Neural progenitor cell (in vitro differentiated cells): ENCODE results near the gene XPA. TPM values are rescaled to one million over a fixed set of nuclear protein-coding genes. Genes with fewer than 3 reads are reported as not detected.

Source experiments
- DNase-seq: peaks from one replicate; pipeline ENCODE4 v3.0.0-alpha.2; 2016; ENCODE audit warnings: low spot score
- H2AFZ ChIP-seq: fragments of 200-600 bp; sonication (generic); replicated peaks from 2 replicates; pipeline ENCODE4 v1.6.1; 2016; ENCODE audit warnings: antibody characterized with exemption
- H3F3A ChIP-seq: fragments of 200-600 bp; sonication (generic); 2 replicates; pipeline ENCODE4 v1.6.1; 2016; ENCODE audit warnings: antibody characterized with exemption, low read depth
- H3K27ac ChIP-seq: fragments of 200-600 bp; sonication (generic); 2 replicates; pipeline ENCODE4 v1.5.1; 2016; ENCODE audit warnings: mild to moderate bottlenecking
- H3K27me3 ChIP-seq: fragments of 200-600 bp; sonication (generic); 2 replicates; pipeline ENCODE4 v1.6.1; 2016; ENCODE audit warnings: mild to moderate bottlenecking, moderate library complexity
- H3K36me3 ChIP-seq: fragments of 200-600 bp; sonication (generic); 2 replicates; pipeline ENCODE4 v1.5.1; 2016
- H3K4me1 ChIP-seq: fragments of 200-600 bp; sonication (generic); 2 replicates; pipeline ENCODE4 v1.6.1; 2016; ENCODE audit warnings: mixed run types
- H3K4me2 ChIP-seq: fragments of 200-600 bp; sonication (generic); 2 replicates; pipeline ENCODE4 v1.6.1; 2016
- H3K4me3 ChIP-seq: fragments of 200-600 bp; sonication (generic); 2 replicates; pipeline ENCODE4 v1.5.1; 2016
- H3K79me2 ChIP-seq: fragments of 200-600 bp; sonication (generic); 2 replicates; pipeline ENCODE4 v1.6.1; 2016; ENCODE audit warnings: low read depth
- H3K9ac ChIP-seq: fragments of 200-600 bp; sonication (generic); 2 replicates; pipeline ENCODE4 v1.6.1; 2016
- H3K9me3 ChIP-seq: fragments of 200-600 bp; sonication (generic); 2 replicates; pipeline ENCODE4 v1.5.1; 2016; ENCODE audit warnings: low read depth
- H4K20me1 ChIP-seq: fragments of 200-600 bp; sonication (generic); 2 replicates; pipeline ENCODE4 v1.6.1; 2016; ENCODE audit warnings: low read depth
- H3K27ac Mint-ChIP-seq: 3 replicates; pipeline ENCODE4 v1.8.0; 2021; ENCODE audit warnings: mixed read lengths
- H3K27me3 Mint-ChIP-seq: 2 replicates; pipeline ENCODE4 v1.8.0; 2022; ENCODE audit warnings: low read depth, mild to moderate bottlenecking, inconsistent platforms, moderate library complexity, mixed read lengths; ENCODE audit not compliant: insufficient read depth
- H3K36me3 Mint-ChIP-seq: 3 replicates; pipeline ENCODE4 v1.8.0; 2021; ENCODE audit warnings: mixed read lengths
- H3K4me1 Mint-ChIP-seq: 3 replicates; pipeline ENCODE4 v1.8.0; 2021; ENCODE audit warnings: mixed read lengths
- H3K4me3 Mint-ChIP-seq: 3 replicates; pipeline ENCODE4 v1.8.0; 2021; ENCODE audit warnings: mild to moderate bottlenecking, moderate library complexity, mixed read lengths
- H3K9me3 Mint-ChIP-seq: 3 replicates; pipeline ENCODE4 v1.8.0; 2020; ENCODE audit warnings: mixed read lengths
- EZH2 ChIP-seq: fragments of 200-600 bp; sonication (generic); IDR thresholded peaks from 2 replicates; pipeline ENCODE4 v1.6.1; 2017; ENCODE audit warnings: antibody characterized with exemption, mild to moderate bottlenecking, moderate library complexity
- EZH2phosphoT487 ChIP-seq: fragments of 200-600 bp; sonication (generic); IDR thresholded peaks from 2 replicates; pipeline ENCODE4 v1.6.1; 2017; ENCODE audit warnings: antibody characterized with exemption
- total RNA-seq: library from RNA; depleted of rRNA; stranded (reverse); fragments of >200 nt; gene quantifications from 2 replicates; pipeline ENCODE4 v1.2.3, GENCODE V29; 2015; ENCODE audit warnings: low replicate concordance
- TF ChIP-seq, protein P1 (sequence below): fragments of 200-600 bp; sonication (generic); IDR thresholded peaks from 2 replicates; pipeline ENCODE4 v1.5.1; 2017; ENCODE audit warnings: antibody characterized with exemption, mild to moderate bottlenecking

Gene XPA
- total RNA-seq, 1 donor from 2014 or later: 9.2 TPM

DNA sequence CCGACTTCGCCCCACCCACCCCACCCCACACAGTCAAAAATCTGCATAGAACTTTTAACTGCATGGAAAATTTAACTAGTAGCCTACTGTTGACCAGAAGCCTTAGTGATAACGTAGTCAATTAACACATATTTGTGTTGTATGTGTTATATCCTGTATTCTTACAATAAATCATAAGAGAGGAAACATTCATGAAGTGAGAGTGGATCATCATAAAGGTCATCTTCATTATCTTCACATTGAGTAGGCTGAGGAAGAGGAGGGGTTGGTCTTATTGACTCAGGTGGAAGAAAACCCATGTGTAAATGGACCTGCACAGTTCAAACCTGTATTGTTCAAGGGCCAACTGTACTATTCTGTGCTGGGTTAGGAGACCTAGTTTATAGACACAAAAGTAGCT is 31.4 kb downstream of the XPA start:
- Mint-ChIP-seq H3K4me3 (no peak overlapping the region), H3K36me3 (peaks cover 25% of the 10 kb centered on the region), H3K4me1 (no peaks in the 10 kb centered on the region), H3K27me3 (no peaks in the 10 kb centered on the region), H3K27ac (no peak overlapping the region), H3K9me3 (no peaks in the 10 kb centered on the region)
- H3K27ac ChIP-seq: no peak overlapping the region
- no peak overlapping the region for H2AFZ ChIP-seq
- H3K9me3 ChIP-seq: no peaks in the 10 kb centered on the region
- DNase-seq: no peak
- no peaks in the 10 kb centered on the region for H3F3A ChIP-seq
- H3K4me3 ChIP-seq: no peak overlapping the region
- H3K4me1 ChIP-seq: no peaks in the 10 kb centered on the region
- no peaks in the 10 kb centered on the region for H4K20me1 ChIP-seq
- H3K4me2 ChIP-seq: no peak overlapping the region
- H3K79me2 ChIP-seq: no peaks in the 10 kb centered on the region
- peaks cover 17% of the 10 kb centered on the region for H3K36me3 ChIP-seq
- no peak overlapping the region for H3K9ac ChIP-seq
- H3K27me3 ChIP-seq: no peaks in the 10 kb centered on the region
- no peak for TF ChIP-seq EZH2phosphoT487
- no peak for TF ChIP-seq EZH2
- TF ChIP-seq, protein P1, sequence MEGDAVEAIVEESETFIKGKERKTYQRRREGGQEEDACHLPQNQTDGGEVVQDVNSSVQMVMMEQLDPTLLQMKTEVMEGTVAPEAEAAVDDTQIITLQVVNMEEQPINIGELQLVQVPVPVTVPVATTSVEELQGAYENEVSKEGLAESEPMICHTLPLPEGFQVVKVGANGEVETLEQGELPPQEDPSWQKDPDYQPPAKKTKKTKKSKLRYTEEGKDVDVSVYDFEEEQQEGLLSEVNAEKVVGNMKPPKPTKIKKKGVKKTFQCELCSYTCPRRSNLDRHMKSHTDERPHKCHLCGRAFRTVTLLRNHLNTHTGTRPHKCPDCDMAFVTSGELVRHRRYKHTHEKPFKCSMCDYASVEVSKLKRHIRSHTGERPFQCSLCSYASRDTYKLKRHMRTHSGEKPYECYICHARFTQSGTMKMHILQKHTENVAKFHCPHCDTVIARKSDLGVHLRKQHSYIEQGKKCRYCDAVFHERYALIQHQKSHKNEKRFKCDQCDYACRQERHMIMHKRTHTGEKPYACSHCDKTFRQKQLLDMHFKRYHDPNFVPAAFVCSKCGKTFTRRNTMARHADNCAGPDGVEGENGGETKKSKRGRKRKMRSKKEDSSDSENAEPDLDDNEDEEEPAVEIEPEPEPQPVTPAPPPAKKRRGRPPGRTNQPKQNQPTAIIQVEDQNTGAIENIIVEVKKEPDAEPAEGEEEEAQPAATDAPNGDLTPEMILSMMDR: no peak

DNA sequence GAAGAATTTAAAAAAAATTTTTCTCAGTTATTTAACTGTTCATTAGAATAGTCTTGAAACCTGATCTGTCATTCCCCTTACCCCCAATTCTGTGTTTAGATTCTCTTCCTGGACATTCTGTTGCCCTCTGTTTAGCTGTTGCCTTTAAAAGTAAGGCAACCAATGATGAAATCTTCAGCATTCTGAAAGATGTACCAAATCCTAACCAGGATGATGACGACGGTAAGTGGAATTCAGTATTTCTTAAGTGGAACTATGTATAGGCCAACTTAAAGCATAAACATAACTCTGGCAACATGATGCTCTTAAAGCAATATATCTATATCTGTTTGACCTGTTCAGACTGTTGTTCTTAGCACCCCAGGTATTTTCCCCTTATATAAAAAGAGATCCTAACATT is 36.3 kb downstream of the XPA start:
- Mint-ChIP-seq H3K27me3 (no peaks in the 10 kb centered on the region), H3K9me3 (no peaks in the 10 kb centered on the region)
- peaks cover 11% of the 10 kb centered on the region for H3K36me3 ChIP-seq

DNA sequence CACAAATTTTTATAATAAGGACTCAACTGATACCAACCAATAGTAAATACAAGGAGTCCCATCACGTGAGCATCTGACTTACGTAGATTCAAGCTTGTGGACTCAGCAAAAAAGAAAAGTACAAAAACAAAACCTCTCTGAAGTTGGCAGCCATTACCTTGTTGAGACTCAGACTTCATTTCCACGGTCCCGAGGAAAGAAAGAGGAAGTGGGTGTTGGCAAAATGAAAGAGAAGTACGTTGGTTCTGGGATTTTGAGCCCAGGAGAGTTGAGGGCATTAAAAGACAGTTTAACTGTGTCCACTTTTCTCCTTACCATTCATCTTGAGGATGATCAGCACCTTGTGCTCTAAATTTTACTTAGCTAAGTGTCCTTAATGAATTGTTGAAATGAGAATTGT is 36.8 kb downstream of the XPA start:
- Histone ChIP-seq H3K4me3 (no peak overlapping the region), H3K4me1 (no peaks in the 10 kb centered on the region), H3F3A (no peaks in the 10 kb centered on the region), H3K36me3 (peaks cover 13% of the 10 kb centered on the region), H3K4me2 (no peak overlapping the region), H3K27me3 (no peaks in the 10 kb centered on the region), H3K9ac (no peak overlapping the region), H3K27ac (no peak overlapping the region), H4K20me1 (no peaks in the 10 kb centered on the region), H2AFZ (no peak overlapping the region), H3K79me2 (no peaks in the 10 kb centered on the region), H3K9me3 (no peaks in the 10 kb centered on the region)
- no peaks in the 10 kb centered on the region for H3K27me3 Mint-ChIP-seq
- no peaks in the 10 kb centered on the region for H3K9me3 Mint-ChIP-seq
- no peak overlapping the region for H3K4me3 Mint-ChIP-seq
- H3K36me3 Mint-ChIP-seq: peaks cover 39% of the 10 kb centered on the region
- TF ChIP-seq, protein P1: no peak
- TF ChIP-seq EZH2phosphoT487: no peak
- TF ChIP-seq EZH2: no peak
- H3K4me1 Mint-ChIP-seq: no peaks in the 10 kb centered on the region
- H3K27ac Mint-ChIP-seq: no peak overlapping the region
- DNase-seq: no peak

More for the DNA sequence above, 36.3 kb downstream of the XPA start:
- Histone ChIP-seq H3K27me3 (no peaks in the 10 kb centered on the region), H3K4me3 (no peak overlapping the region), H4K20me1 (no peaks in the 10 kb centered on the region), H3K4me1 (no peaks in the 10 kb centered on the region), H3K4me2 (no peak overlapping the region), H3K9me3 (no peaks in the 10 kb centered on the region), H3F3A (no peaks in the 10 kb centered on the region), H3K9ac (no peak overlapping the region), H3K79me2 (no peaks in the 10 kb centered on the region), H2AFZ (no peak overlapping the region), H3K27ac (no peak overlapping the region)
- Mint-ChIP-seq H3K36me3 (peaks cover 38% of the 10 kb centered on the region), H3K4me3 (no peak overlapping the region), H3K4me1 (no peaks in the 10 kb centered on the region), H3K27ac (no peak overlapping the region)
- no peak for DNase-seq
- TF ChIP-seq, protein P1: no peak
- no peak for TF ChIP-seq EZH2
- no peak for TF ChIP-seq EZH2phosphoT487
